ENCODE measurements around the gene GSG1L2.
A peak's percentile ranks its signal among the peaks of the same experiment; 100 is the strongest.

The GSG1L2 gene

GRCh38 chr17:9825641-9826150, 3.8 kb upstream of the GSG1L2 start, which contains the start of gene GLP2R:
Gene GLP2R (plus strand): TSS chr17:9825924. CDS start chr17:9826064, 140 bp downstream.
- FAIRE-seq (no peak), DNase-seq (ENCODE audit: low spot score) (no peak)

GRCh38 chr17:9824797-9825338, 3.0 kb upstream of the GSG1L2 start:
- DNase-seq (ENCODE audit: low spot score), result no peak

GRCh38 chr17:9824094-9824493, 2.2 kb upstream of the GSG1L2 start:
- DNase-seq (ENCODE audit: low spot score) (no peak), FAIRE-seq (no peak)

More at GRCh38 chr17:9824797-9825338, 3.0 kb upstream of the GSG1L2 start:
- FAIRE-seq, result no peak

- FAIRE-seq, result no peak
These were observed 1.4 kb downstream of the GSG1L2 start for GRCh38 chr17:9820448-9820847.

GRCh38 chr17:9818760-9819159, 3.1 kb downstream of the GSG1L2 start:
- FAIRE-seq (no peak), DNase-seq (ENCODE audit: low spot score) (no peak)

More at GRCh38 chr17:9820448-9820847, 1.4 kb downstream of the GSG1L2 start:
- DNase-seq (ENCODE audit: low spot score), result no peak

- no peak for FAIRE-seq
- DNase-seq (ENCODE audit: low spot score), result no peak
These were observed 4.8 kb downstream of the GSG1L2 start for GRCh38 chr17:9817086-9817485.

- DNase-seq (ENCODE audit: low spot score) (no peak), FAIRE-seq (no peak)
These were observed 5.4 kb downstream of the GSG1L2 start for GRCh38 chr17:9816472-9816871.

GRCh38 chr17:9814337-9814945, 7.4 kb downstream of the GSG1L2 start:
- DNase-seq (ENCODE audit: low spot score), result no peak
- no peak for FAIRE-seq

- no peak for FAIRE-seq
- DNase-seq (ENCODE audit: low spot score), result no peak
These were observed 8.7 kb downstream of the GSG1L2 start for GRCh38 chr17:9813166-9813565.

GRCh38 chr17:9811537-9811936, 10.3 kb downstream of the GSG1L2 start:
- FAIRE-seq, result no peak
- DNase-seq (ENCODE audit: low spot score), result no peak

- DNase-seq (ENCODE audit: low spot score), result peak; percentile 14
- no peak for FAIRE-seq
These were observed 10.8 kb downstream of the GSG1L2 start for GRCh38 chr17:9811086-9811485.

- DNase-seq (ENCODE audit: low spot score), result no peak
- FAIRE-seq, result no peak
These were observed 11.6 kb downstream of the GSG1L2 start for GRCh38 chr17:9810100-9810949.

GRCh38 chr17:9809409-9809808, 12.5 kb downstream of the GSG1L2 start:
- no peak for FAIRE-seq
- no peak for DNase-seq (ENCODE audit: low spot score)

GRCh38 chr17:9806699-9807098, 15.2 kb downstream of the GSG1L2 start:
- FAIRE-seq, result no peak
- no peak for DNase-seq (ENCODE audit: low spot score)

- FAIRE-seq (no peak), DNase-seq (ENCODE audit: low spot score) (no peak)
These were observed 16.1 kb downstream of the GSG1L2 start for GRCh38 chr17:9805769-9806168.

- FAIRE-seq (no peak), DNase-seq (ENCODE audit: low spot score) (no peak)
These were observed 19.2 kb downstream of the GSG1L2 start for GRCh38 chr17:9802697-9803096.

GRCh38 chr17:9802294-9802693, 19.6 kb downstream of the GSG1L2 start:
- no peak for DNase-seq (ENCODE audit: low spot score)
- no peak for FAIRE-seq

- DNase-seq (ENCODE audit: low spot score), result no peak
These were observed 20.4 kb downstream of the GSG1L2 start for GRCh38 chr17:9801505-9801904.

GRCh38 chr17:9798724-9799123, 23.2 kb downstream of the GSG1L2 start:
- DNase-seq (ENCODE audit: low spot score) (no peak), FAIRE-seq (no peak)

More at GRCh38 chr17:9801505-9801904, 20.4 kb downstream of the GSG1L2 start:
- no peak for FAIRE-seq

- FAIRE-seq, result no peak
These were observed 23.9 kb downstream of the GSG1L2 start for GRCh38 chr17:9798008-9798407.

GRCh38 chr17:9792181-9792840, 29.6 kb downstream of the GSG1L2 start:
- DNase-seq (ENCODE audit: low spot score) (no peak), FAIRE-seq (no peak)

More at GRCh38 chr17:9798008-9798407, 23.9 kb downstream of the GSG1L2 start:
- DNase-seq (ENCODE audit: low spot score), result no peak
